Activated naive CD8-positive, alpha-beta T cell treated with anti-CD3 and anti-CD28 coated beads for 36 hours (primary cell): ENCODE results near the gene TRIOBP. TPM values are rescaled to one million over a fixed set of nuclear protein-coding genes. Genes with fewer than 3 reads are reported as not detected.

Experiments
- DNase-seq: peaks from one replicate; pipeline ENCODE4 v3.0.0; 2021
- H3K27ac Mint-ChIP-seq: one replicate; pipeline ENCODE4 v1.8.0; 2022; ENCODE audit warnings: mild to moderate bottlenecking, moderate library complexity, mixed read lengths
- H3K27me3 Mint-ChIP-seq: one replicate; pipeline ENCODE4 v1.8.0; 2022; ENCODE audit warnings: mild to moderate bottlenecking, mixed read lengths
- H3K36me3 Mint-ChIP-seq: one replicate; pipeline ENCODE4 v1.8.0; 2021; ENCODE audit warnings: mild to moderate bottlenecking, mixed read lengths
- H3K4me1 Mint-ChIP-seq: one replicate; pipeline ENCODE4 v1.8.0; 2021; ENCODE audit warnings: mixed read lengths
- H3K4me3 Mint-ChIP-seq: one replicate; pipeline ENCODE4 v1.8.0; 2022; ENCODE audit warnings: mild to moderate bottlenecking, moderate library complexity, mixed read lengths
- H3K9me3 Mint-ChIP-seq: one replicate; pipeline ENCODE4 v1.8.0; 2022; ENCODE audit warnings: mixed read lengths
- total RNA-seq, 2 experiments: library from RNA; stranded (reverse); gene quantifications; one replicate each; pipeline ENCODE4 v1.2.3, GENCODE V29; 2021

The TRIOBP gene
- total RNA-seq, 2 experiments from 2014 or later: 19.7 to 20.8 TPM

GRCh38 chr22:37759281-37759680, 62.4 kb downstream of the TRIOBP start:
- no peak overlapping the region for H3K27ac Mint-ChIP-seq
- no peak for DNase-seq
- H3K9me3 Mint-ChIP-seq: no peaks in the 10 kb centered on the region
- H3K36me3 Mint-ChIP-seq: peaks cover 5% of the 10 kb centered on the region
- peaks cover 6% of the 10 kb centered on the region for H3K4me1 Mint-ChIP-seq
- no peak overlapping the region for H3K4me3 Mint-ChIP-seq
- no peaks in the 10 kb centered on the region for H3K27me3 Mint-ChIP-seq

GRCh38 chr22:37760152-37760551, 63.3 kb downstream of the TRIOBP start:
- Mint-ChIP-seq H3K9me3 (no peaks in the 10 kb centered on the region), H3K27ac (no peak overlapping the region)

GRCh38 chr22:37762389-37762836, 65.6 kb downstream of the TRIOBP start:
- no peaks in the 10 kb centered on the region for H3K9me3 Mint-ChIP-seq

More at GRCh38 chr22:37760152-37760551, 63.3 kb downstream of the TRIOBP start:
- Mint-ChIP-seq H3K4me1 (peaks cover 6% of the 10 kb centered on the region), H3K4me3 (no peak overlapping the region), H3K27me3 (no peaks in the 10 kb centered on the region), H3K36me3 (peaks cover 5% of the 10 kb centered on the region)
- no peak for DNase-seq

GRCh38 chr22:37763012-37763411, 66.2 kb downstream of the TRIOBP start:
- Mint-ChIP-seq H3K9me3 (no peaks in the 10 kb centered on the region), H3K27me3 (no peaks in the 10 kb centered on the region), H3K36me3 (peaks cover 5% of the 10 kb centered on the region), H3K4me1 (peaks cover 6% of the 10 kb centered on the region), H3K27ac (no peak overlapping the region), H3K4me3 (no peak overlapping the region)
- no peak for DNase-seq

More at GRCh38 chr22:37762389-37762836, 65.6 kb downstream of the TRIOBP start:
- H3K27ac Mint-ChIP-seq: no peak overlapping the region
- H3K36me3 Mint-ChIP-seq: peaks cover 5% of the 10 kb centered on the region
- H3K27me3 Mint-ChIP-seq: no peaks in the 10 kb centered on the region
- H3K4me3 Mint-ChIP-seq: no peak overlapping the region
- DNase-seq: no peak
- peaks cover 6% of the 10 kb centered on the region for H3K4me1 Mint-ChIP-seq

GRCh38 chr22:37763652-37764051, 66.8 kb downstream of the TRIOBP start:
- Mint-ChIP-seq H3K36me3 (peaks cover 3% of the 10 kb centered on the region), H3K27me3 (no peaks in the 10 kb centered on the region), H3K27ac (no peak overlapping the region), H3K9me3 (no peaks in the 10 kb centered on the region), H3K4me1 (peaks cover 6% of the 10 kb centered on the region), H3K4me3 (no peak overlapping the region)
- DNase-seq: no peak

GRCh38 chr22:37764622-37765021, 67.8 kb downstream of the TRIOBP start:
- no peak for DNase-seq
- Mint-ChIP-seq H3K4me3 (no peak overlapping the region), H3K27me3 (no peaks in the 10 kb centered on the region), H3K4me1 (peaks cover 6% of the 10 kb centered on the region), H3K9me3 (no peaks in the 10 kb centered on the region), H3K36me3 (peaks cover 3% of the 10 kb centered on the region), H3K27ac (no peak overlapping the region)

- DNase-seq: no peak
- Mint-ChIP-seq H3K27ac (no peak overlapping the region), H3K4me1 (peaks cover 6% of the 10 kb centered on the region), H3K27me3 (no peaks in the 10 kb centered on the region), H3K36me3 (peaks cover 3% of the 10 kb centered on the region), H3K4me3 (no peak overlapping the region), H3K9me3 (no peaks in the 10 kb centered on the region)
Measured at GRCh38 chr22:37765498-37765897, 68.7 kb downstream of the TRIOBP start.

- H3K27me3 Mint-ChIP-seq: no peaks in the 10 kb centered on the region
- H3K27ac Mint-ChIP-seq: no peak overlapping the region
- peaks cover 6% of the 10 kb centered on the region for H3K4me1 Mint-ChIP-seq
- no peak for DNase-seq
- no peaks in the 10 kb centered on the region for H3K9me3 Mint-ChIP-seq
- H3K4me3 Mint-ChIP-seq: no peak overlapping the region
- H3K36me3 Mint-ChIP-seq: peaks cover 3% of the 10 kb centered on the region
Measured at GRCh38 chr22:37765953-37766576, 69.2 kb downstream of the TRIOBP start.

- DNase-seq: no peak
- no peak overlapping the region for H3K27ac Mint-ChIP-seq
- H3K4me3 Mint-ChIP-seq: no peak overlapping the region
- peaks cover 3% of the 10 kb centered on the region for H3K36me3 Mint-ChIP-seq
- no peaks in the 10 kb centered on the region for H3K9me3 Mint-ChIP-seq
- no peaks in the 10 kb centered on the region for H3K27me3 Mint-ChIP-seq
- no peaks in the 10 kb centered on the region for H3K4me1 Mint-ChIP-seq
Measured at GRCh38 chr22:37768273-37768672, 71.4 kb downstream of the TRIOBP start.

- Mint-ChIP-seq H3K4me3 (no peak overlapping the region), H3K9me3 (no peaks in the 10 kb centered on the region), H3K27ac (no peak overlapping the region), H3K27me3 (no peaks in the 10 kb centered on the region), H3K4me1 (no peaks in the 10 kb centered on the region), H3K36me3 (peaks cover 3% of the 10 kb centered on the region)
- DNase-seq: no peak
Measured at GRCh38 chr22:37769056-37769455, 72.2 kb downstream of the TRIOBP start.

GRCh38 chr22:37771081-37771480, 74.2 kb downstream of the TRIOBP start:
- Mint-ChIP-seq H3K4me1 (no peaks in the 10 kb centered on the region), H3K27ac (no peak overlapping the region)

GRCh38 chr22:37771702-37772427, 75.0 kb downstream of the TRIOBP start:
- peaks cover 2% of the 10 kb centered on the region for H3K36me3 Mint-ChIP-seq

More at GRCh38 chr22:37771081-37771480, 74.2 kb downstream of the TRIOBP start:
- Mint-ChIP-seq H3K27me3 (no peaks in the 10 kb centered on the region), H3K9me3 (no peaks in the 10 kb centered on the region), H3K4me3 (no peak overlapping the region), H3K36me3 (peaks cover 2% of the 10 kb centered on the region)
- no peak for DNase-seq

GRCh38 chr22:37774728-37775127, 77.9 kb downstream of the TRIOBP start:
- Mint-ChIP-seq H3K36me3 (peaks cover 2% of the 10 kb centered on the region), H3K27ac (no peak overlapping the region), H3K4me3 (no peak overlapping the region), H3K27me3 (no peaks in the 10 kb centered on the region), H3K4me1 (no peaks in the 10 kb centered on the region), H3K9me3 (no peaks in the 10 kb centered on the region)
- no peak for DNase-seq

More at GRCh38 chr22:37771702-37772427, 75.0 kb downstream of the TRIOBP start:
- H3K27me3 Mint-ChIP-seq: no peaks in the 10 kb centered on the region
- no peak overlapping the region for H3K4me3 Mint-ChIP-seq
- no peak for DNase-seq
- no peaks in the 10 kb centered on the region for H3K4me1 Mint-ChIP-seq
- no peaks in the 10 kb centered on the region for H3K9me3 Mint-ChIP-seq
- H3K27ac Mint-ChIP-seq: no peak overlapping the region

GRCh38 chr22:37775785-37776638, 79.2 kb downstream of the TRIOBP start:
- H3K4me1 Mint-ChIP-seq: no peaks in the 10 kb centered on the region
- H3K27ac Mint-ChIP-seq: peak overlapping the region; percentile 32
- H3K9me3 Mint-ChIP-seq: no peaks in the 10 kb centered on the region
- DNase-seq: no peak
- no peak overlapping the region for H3K4me3 Mint-ChIP-seq
- no peaks in the 10 kb centered on the region for H3K27me3 Mint-ChIP-seq
- H3K36me3 Mint-ChIP-seq: peaks cover 2% of the 10 kb centered on the region

GRCh38 chr22:37776639-37777005, 79.8 kb downstream of the TRIOBP start:
- no peaks in the 10 kb centered on the region for H3K4me1 Mint-ChIP-seq
- no peaks in the 10 kb centered on the region for H3K27me3 Mint-ChIP-seq
- H3K4me3 Mint-ChIP-seq: no peak overlapping the region
- H3K9me3 Mint-ChIP-seq: no peaks in the 10 kb centered on the region
- no peak for DNase-seq
- peaks cover 2% of the 10 kb centered on the region for H3K36me3 Mint-ChIP-seq
- no peak overlapping the region for H3K27ac Mint-ChIP-seq
